WTC11 (cell line): Measurements from ENCODE around the gene NEMP2. TPM values are rescaled to one million over a fixed set of nuclear protein-coding genes. Genes with fewer than 3 reads are reported as not detected.

Experiments
- ATAC-seq: fragments of 200-7000 bp; cut with Tn5 transposase; 2 replicates; pipeline ENCODE4 v1.10.0; 2021; ENCODE audit warnings: mild to moderate bottlenecking, moderate library complexity
- CTCF ChIA-PET: fragments of 300-600 bp; sonication (Branson Sonifier 250); formaldehyde crosslinking; loops from one replicate; lab custom pipeline; 2021; ENCODE audit warnings: antibody characterized with exemption; lab: Charles Lee
- POLR2A ChIA-PET: fragments of 350-600 bp; sonication (Branson Sonifier 250); formaldehyde crosslinking; loops from one replicate; lab custom pipeline; 2021; ENCODE audit warnings: antibody characterized with exemption; lab: Charles Lee
- DNase-seq: peaks from one replicate; pipeline ENCODE4 v3.0.0; 2021; ENCODE audit warnings: low spot score
- H3K27ac Mint-ChIP-seq: 2 replicates; pipeline ENCODE4 v1.8.0; 2021; ENCODE audit warnings: mixed read lengths
- H3K27me3 Mint-ChIP-seq: 2 replicates; pipeline ENCODE4 v1.8.0; 2021; ENCODE audit warnings: low read depth, mild to moderate bottlenecking, moderate library complexity, mixed read lengths
- H3K36me3 Mint-ChIP-seq: 2 replicates; pipeline ENCODE4 v1.8.0; 2021; ENCODE audit warnings: mixed read lengths
- H3K4me1 Mint-ChIP-seq: 2 replicates; pipeline ENCODE4 v1.8.0; 2022; ENCODE audit warnings: mixed read lengths
- H3K4me3 Mint-ChIP-seq: 2 replicates; pipeline ENCODE4 v1.8.0; 2021; ENCODE audit warnings: mild to moderate bottlenecking, moderate library complexity, mixed read lengths
- H3K9me3 Mint-ChIP-seq: 2 replicates; pipeline ENCODE4 v1.8.0; 2021; ENCODE audit warnings: mixed read lengths
- ESRRA ChIP-seq: sonication (generic); formaldehyde crosslinking; IDR thresholded peaks from 2 replicates; pipeline ENCODE4 v1.8.1; 2022; ENCODE audit warnings: mild to moderate bottlenecking, missing genetic modification reagents, borderline replicate concordance
- FOXP1 ChIP-seq: sonication (generic); formaldehyde crosslinking; IDR thresholded peaks from 2 replicates; pipeline ENCODE4 v1.8.0; 2022; ENCODE audit warnings: missing genetic modification reagents, mild to moderate bottlenecking, moderate library complexity, borderline replicate concordance
- GABPB1 ChIP-seq: sonication (generic); formaldehyde crosslinking; IDR thresholded peaks from 2 replicates; pipeline ENCODE4 v1.8.1; 2023; ENCODE audit warnings: mild to moderate bottlenecking, missing genetic modification reagents
- JAZF1 ChIP-seq: fragments of 250-450 bp; sonication (Bioruptor Pico); IDR thresholded peaks from 2 replicates; pipeline ENCODE4 v1.9.0; 2021; ENCODE audit warnings: moderate library complexity, mild to moderate bottlenecking, inconsistent platforms
- MYBL2 ChIP-seq: sonication (generic); formaldehyde crosslinking; IDR thresholded peaks from 2 replicates; pipeline ENCODE4 v1.8.1; 2023; ENCODE audit warnings: mild to moderate bottlenecking, moderate library complexity, missing genetic modification reagents
- NFYB ChIP-seq: sonication (generic); formaldehyde crosslinking; conservative IDR thresholded peaks from 2 replicates; pipeline ENCODE4 v1.8.0; 2022; ENCODE audit warnings: low read depth, missing genetic modification reagents
- TEAD1 ChIP-seq: sonication (generic); formaldehyde crosslinking; IDR thresholded peaks from 2 replicates; pipeline ENCODE4 v1.8.0; 2022; ENCODE audit warnings: mild to moderate bottlenecking, missing genetic modification reagents
- ZNF317 ChIP-seq: sonication (generic); formaldehyde crosslinking; IDR thresholded peaks from 2 replicates; pipeline ENCODE4 v1.8.1; 2023; ENCODE audit warnings: low read depth, mild to moderate bottlenecking, moderate library complexity, missing genetic modification reagents, borderline replicate concordance
- ZNF416 ChIP-seq: fragments of 250-450 bp; sonication (Bioruptor Pico); IDR thresholded peaks from 2 replicates; pipeline ENCODE4 v1.9.0; 2021; ENCODE audit warnings: mild to moderate bottlenecking, inconsistent platforms
- ZNF423 ChIP-seq: fragments of 250-450 bp; sonication (Bioruptor Pico); IDR thresholded peaks from 2 replicates; pipeline ENCODE4 v2.1.2; 2022; ENCODE audit warnings: mild to moderate bottlenecking, moderate library complexity
- total RNA-seq: library from RNA; stranded (reverse); gene quantifications from 3 replicates; pipeline ENCODE4 v1.2.3, GENCODE V29; 2021
- TF ChIP-seq, protein P1 (sequence below): sonication (generic); formaldehyde crosslinking; IDR thresholded peaks from 2 replicates; pipeline ENCODE4 v1.8.1; 2023; ENCODE audit warnings: mild to moderate bottlenecking, missing genetic modification reagents
- TF ChIP-seq, protein P2 (sequence below): sonication (generic); formaldehyde crosslinking; conservative IDR thresholded peaks from 2 replicates; pipeline ENCODE4 v1.8.1; 2022; ENCODE audit warnings: mild to moderate bottlenecking, missing genetic modification reagents
- TF ChIP-seq, protein P3 (sequence below): fragments of 250-450 bp; sonication (Bioruptor Pico); IDR thresholded peaks from 2 replicates; pipeline ENCODE4 v1.9.0; 2021; ENCODE audit warnings: mild to moderate bottlenecking, borderline replicate concordance
- TF ChIP-seq, protein P4 (sequence below): sonication (generic); formaldehyde crosslinking; IDR thresholded peaks from 2 replicates; pipeline ENCODE4 v1.8.0; 2022; ENCODE audit warnings: mild to moderate bottlenecking, missing genetic modification reagents
- TF ChIP-seq, protein P5 (sequence below): sonication (generic); formaldehyde crosslinking; IDR thresholded peaks from 2 replicates; pipeline ENCODE4 v1.8.1; 2023; ENCODE audit warnings: mild to moderate bottlenecking, missing genetic modification reagents, moderate library complexity

NEMP2 gene
- total RNA-seq, 1 experiment from 2014 or later = 7.2 TPM

DNA sequence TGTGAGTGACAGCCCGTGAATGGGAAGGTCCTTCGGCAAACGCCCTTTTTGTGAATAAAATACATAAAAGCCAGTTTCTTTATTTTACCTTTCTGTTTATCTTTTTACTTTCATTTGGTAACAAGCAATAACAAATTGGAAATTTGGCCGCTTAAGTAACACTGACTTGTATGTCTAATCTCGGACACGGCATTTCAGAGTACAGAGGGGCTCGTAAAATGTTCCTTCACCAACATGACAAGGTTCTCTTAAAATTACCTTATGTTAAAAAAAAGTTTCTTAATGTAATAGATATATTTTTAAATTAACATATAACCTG is 558 bp upstream of the NEMP2 start (continued):
- no peak for TF ChIP-seq JAZF1 (CRISPR knock-in tag)
- TF ChIP-seq, protein P1, sequence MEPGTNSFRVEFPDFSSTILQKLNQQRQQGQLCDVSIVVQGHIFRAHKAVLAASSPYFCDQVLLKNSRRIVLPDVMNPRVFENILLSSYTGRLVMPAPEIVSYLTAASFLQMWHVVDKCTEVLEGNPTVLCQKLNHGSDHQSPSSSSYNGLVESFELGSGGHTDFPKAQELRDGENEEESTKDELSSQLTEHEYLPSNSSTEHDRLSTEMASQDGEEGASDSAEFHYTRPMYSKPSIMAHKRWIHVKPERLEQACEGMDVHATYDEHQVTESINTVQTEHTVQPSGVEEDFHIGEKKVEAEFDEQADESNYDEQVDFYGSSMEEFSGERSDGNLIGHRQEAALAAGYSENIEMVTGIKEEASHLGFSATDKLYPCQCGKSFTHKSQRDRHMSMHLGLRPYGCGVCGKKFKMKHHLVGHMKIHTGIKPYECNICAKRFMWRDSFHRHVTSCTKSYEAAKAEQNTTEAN = no peak
- TF ChIP-seq ZNF423 (CRISPR knock-in tag) = no peak
- TF ChIP-seq, protein P2, sequence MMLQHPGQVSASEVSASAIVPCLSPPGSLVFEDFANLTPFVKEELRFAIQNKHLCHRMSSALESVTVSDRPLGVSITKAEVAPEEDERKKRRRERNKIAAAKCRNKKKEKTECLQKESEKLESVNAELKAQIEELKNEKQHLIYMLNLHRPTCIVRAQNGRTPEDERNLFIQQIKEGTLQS = no peak
- TF ChIP-seq, protein P3, sequence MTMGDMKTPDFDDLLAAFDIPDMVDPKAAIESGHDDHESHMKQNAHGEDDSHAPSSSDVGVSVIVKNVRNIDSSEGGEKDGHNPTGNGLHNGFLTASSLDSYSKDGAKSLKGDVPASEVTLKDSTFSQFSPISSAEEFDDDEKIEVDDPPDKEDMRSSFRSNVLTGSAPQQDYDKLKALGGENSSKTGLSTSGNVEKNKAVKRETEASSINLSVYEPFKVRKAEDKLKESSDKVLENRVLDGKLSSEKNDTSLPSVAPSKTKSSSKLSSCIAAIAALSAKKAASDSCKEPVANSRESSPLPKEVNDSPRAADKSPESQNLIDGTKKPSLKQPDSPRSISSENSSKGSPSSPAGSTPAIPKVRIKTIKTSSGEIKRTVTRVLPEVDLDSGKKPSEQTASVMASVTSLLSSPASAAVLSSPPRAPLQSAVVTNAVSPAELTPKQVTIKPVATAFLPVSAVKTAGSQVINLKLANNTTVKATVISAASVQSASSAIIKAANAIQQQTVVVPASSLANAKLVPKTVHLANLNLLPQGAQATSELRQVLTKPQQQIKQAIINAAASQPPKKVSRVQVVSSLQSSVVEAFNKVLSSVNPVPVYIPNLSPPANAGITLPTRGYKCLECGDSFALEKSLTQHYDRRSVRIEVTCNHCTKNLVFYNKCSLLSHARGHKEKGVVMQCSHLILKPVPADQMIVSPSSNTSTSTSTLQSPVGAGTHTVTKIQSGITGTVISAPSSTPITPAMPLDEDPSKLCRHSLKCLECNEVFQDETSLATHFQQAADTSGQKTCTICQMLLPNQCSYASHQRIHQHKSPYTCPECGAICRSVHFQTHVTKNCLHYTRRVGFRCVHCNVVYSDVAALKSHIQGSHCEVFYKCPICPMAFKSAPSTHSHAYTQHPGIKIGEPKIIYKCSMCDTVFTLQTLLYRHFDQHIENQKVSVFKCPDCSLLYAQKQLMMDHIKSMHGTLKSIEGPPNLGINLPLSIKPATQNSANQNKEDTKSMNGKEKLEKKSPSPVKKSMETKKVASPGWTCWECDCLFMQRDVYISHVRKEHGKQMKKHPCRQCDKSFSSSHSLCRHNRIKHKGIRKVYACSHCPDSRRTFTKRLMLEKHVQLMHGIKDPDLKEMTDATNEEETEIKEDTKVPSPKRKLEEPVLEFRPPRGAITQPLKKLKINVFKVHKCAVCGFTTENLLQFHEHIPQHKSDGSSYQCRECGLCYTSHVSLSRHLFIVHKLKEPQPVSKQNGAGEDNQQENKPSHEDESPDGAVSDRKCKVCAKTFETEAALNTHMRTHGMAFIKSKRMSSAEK (CRISPR knock-in tag) = no peak
- TF ChIP-seq ZNF317 (CRISPR knock-in tag) = no peak
- no peak for TF ChIP-seq TEAD1 (CRISPR knock-in tag)
- no peak for TF ChIP-seq NFYB (CRISPR knock-in tag)
- TF ChIP-seq, protein P4, sequence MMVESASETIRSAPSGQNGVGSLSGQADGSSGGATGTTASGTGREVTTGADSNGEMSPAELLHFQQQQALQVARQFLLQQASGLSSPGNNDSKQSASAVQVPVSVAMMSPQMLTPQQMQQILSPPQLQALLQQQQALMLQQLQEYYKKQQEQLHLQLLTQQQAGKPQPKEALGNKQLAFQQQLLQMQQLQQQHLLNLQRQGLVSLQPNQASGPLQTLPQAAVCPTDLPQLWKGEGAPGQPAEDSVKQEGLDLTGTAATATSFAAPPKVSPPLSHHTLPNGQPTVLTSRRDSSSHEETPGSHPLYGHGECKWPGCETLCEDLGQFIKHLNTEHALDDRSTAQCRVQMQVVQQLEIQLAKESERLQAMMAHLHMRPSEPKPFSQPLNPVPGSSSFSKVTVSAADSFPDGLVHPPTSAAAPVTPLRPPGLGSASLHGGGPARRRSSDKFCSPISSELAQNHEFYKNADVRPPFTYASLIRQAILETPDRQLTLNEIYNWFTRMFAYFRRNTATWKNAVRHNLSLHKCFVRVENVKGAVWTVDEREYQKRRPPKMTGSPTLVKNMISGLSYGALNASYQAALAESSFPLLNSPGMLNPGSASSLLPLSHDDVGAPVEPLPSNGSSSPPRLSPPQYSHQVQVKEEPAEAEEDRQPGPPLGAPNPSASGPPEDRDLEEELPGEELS (CRISPR knock-in tag) = no peak
- TF ChIP-seq ZNF416 (CRISPR knock-in tag) = no peak
- no peak for TF ChIP-seq FOXP1 (CRISPR knock-in tag)

DNA sequence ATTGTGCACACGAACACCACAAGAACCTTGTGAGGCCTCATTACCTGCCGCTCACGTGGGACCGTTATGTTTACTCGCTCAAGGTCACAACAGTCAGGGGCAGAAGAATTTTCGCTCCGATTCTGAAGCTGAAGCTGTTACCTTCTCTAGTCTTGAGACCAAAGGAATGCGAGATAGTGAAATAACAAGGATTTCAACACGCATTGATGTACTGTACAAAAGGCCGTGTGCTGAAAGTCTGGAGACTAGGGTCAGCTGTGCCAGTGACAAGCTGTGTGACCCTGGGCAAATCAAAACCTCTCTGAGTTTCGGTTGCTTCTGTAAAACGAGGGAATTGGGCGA is 583 bp downstream of the NEMP2 start:
- ChIA-PET CTCF (interaction anchor here (1.2 kb wide), 1 partner anchor 116 kb away, joined by 3 read pairs; no protein-coding TSS in a partner anchor), POLR2A (interaction anchor here (1.7 kb wide), 1 partner anchor 214 kb away, joined by 4 read pairs; the partner anchor contains the start of gene HIBCH)
- Mint-ChIP-seq H3K36me3 (peaks cover 24% of the 10 kb centered on the region), H3K27me3 (no peaks in the 10 kb centered on the region; the same call in 1 of the 2 replicates), H3K4me3 (peak overlapping the region; percentile 80), H3K4me1 (peaks cover 34% of the 10 kb centered on the region), H3K9me3 (peaks cover 23% of the 10 kb centered on the region), H3K27ac (peak overlapping the region; percentile 80)
- ATAC-seq (no peak), DNase-seq (no peak)
- no peak for TF ChIP-seq ESRRA (CRISPR knock-in tag)
- peak; percentile 69 for TF ChIP-seq GABPB1 (CRISPR knock-in tag)
- TF ChIP-seq, protein P5, sequence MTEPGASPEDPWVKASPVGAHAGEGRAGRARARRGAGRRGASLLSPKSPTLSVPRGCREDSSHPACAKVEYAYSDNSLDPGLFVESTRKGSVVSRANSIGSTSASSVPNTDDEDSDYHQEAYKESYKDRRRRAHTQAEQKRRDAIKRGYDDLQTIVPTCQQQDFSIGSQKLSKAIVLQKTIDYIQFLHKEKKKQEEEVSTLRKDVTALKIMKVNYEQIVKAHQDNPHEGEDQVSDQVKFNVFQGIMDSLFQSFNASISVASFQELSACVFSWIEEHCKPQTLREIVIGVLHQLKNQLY (CRISPR knock-in tag) = no peak
- TF ChIP-seq MYBL2 (CRISPR knock-in tag) = no peak
